Upper lobe of right lung (tissue), 1 donor: ENCODE measurements around the gene INTS11. TPM values are rescaled to one million over a fixed set of nuclear protein-coding genes. Genes with fewer than 3 reads are reported as not detected.

Experiments
- ATAC-seq: fragments of 200-7000 bp; cut with Tn5 transposase; one replicate; pipeline ENCODE4 v1.9.1; 2020; ENCODE audit warnings: mild to moderate bottlenecking, moderate library complexity
- DNase-seq: peaks from one replicate; pipeline ENCODE4 v3.0.0-alpha.2; 2020
- H3K27ac ChIP-seq: fragments of 200-600 bp; one replicate; pipeline ENCODE4 v1.8.0; 2022
- H3K27me3 ChIP-seq: fragments of 200-600 bp; one replicate; pipeline ENCODE4 v1.8.0; 2022; ENCODE audit warnings: mild to moderate bottlenecking
- H3K36me3 ChIP-seq: fragments of 200-600 bp; one replicate; pipeline ENCODE4 v1.8.0; 2022
- H3K4me1 ChIP-seq: fragments of 200-600 bp; one replicate; pipeline ENCODE4 v1.8.0; 2022
- H3K4me3 ChIP-seq: fragments of 200-600 bp; one replicate; pipeline ENCODE4 v1.8.0; 2022; ENCODE audit warnings: mild to moderate bottlenecking
- H3K9me3 ChIP-seq: fragments of 200-600 bp; one replicate; pipeline ENCODE4 v1.8.0; 2022
- intact Hi-C: fragments of 100-400 bp; cut with DNase I; formaldehyde crosslinking; loops from one replicate; pipeline ENCODE4 v1.11.0; 2022
- total RNA-seq: library from RNA; stranded (reverse); fragmentation: NEBNext Ultra II Directional; extraction: Animal tissue kit (Norgen Biotek cat#: 25700); gene quantifications from one replicate; pipeline ENCODE4 v1.2.1, GENCODE V29; 2021
- TF ChIP-seq, protein P1 (sequence below): fragments of 200-600 bp; IDR thresholded peaks from one replicate; pipeline ENCODE4 v1.8.0; 2022; ENCODE audit warnings: antibody characterized with exemption
- donor health status: DM: no; HTN: yes; CAD: no; lungs with severe emphysema.

Gene INTS11
- total RNA-seq, 1 donor from 2014 or later, result 81.9 TPM

- H3K4me3 ChIP-seq, result no peak overlapping the region
- H3K9me3 ChIP-seq, result no peaks in the 10 kb centered on the region
- ATAC-seq (no peak), DNase-seq (no peak)
- H3K27me3 ChIP-seq, result no peaks in the 10 kb centered on the region
- H3K27ac ChIP-seq, result no peak overlapping the region
- H3K36me3 ChIP-seq, result peaks cover 13% of the 10 kb centered on the region
- TF ChIP-seq, protein P1, sequence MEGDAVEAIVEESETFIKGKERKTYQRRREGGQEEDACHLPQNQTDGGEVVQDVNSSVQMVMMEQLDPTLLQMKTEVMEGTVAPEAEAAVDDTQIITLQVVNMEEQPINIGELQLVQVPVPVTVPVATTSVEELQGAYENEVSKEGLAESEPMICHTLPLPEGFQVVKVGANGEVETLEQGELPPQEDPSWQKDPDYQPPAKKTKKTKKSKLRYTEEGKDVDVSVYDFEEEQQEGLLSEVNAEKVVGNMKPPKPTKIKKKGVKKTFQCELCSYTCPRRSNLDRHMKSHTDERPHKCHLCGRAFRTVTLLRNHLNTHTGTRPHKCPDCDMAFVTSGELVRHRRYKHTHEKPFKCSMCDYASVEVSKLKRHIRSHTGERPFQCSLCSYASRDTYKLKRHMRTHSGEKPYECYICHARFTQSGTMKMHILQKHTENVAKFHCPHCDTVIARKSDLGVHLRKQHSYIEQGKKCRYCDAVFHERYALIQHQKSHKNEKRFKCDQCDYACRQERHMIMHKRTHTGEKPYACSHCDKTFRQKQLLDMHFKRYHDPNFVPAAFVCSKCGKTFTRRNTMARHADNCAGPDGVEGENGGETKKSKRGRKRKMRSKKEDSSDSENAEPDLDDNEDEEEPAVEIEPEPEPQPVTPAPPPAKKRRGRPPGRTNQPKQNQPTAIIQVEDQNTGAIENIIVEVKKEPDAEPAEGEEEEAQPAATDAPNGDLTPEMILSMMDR, result no peak
- peaks cover 15% of the 10 kb centered on the region for H3K4me1 ChIP-seq
- intact Hi-C loops, result no loop called here
Measured at GRCh38 chr1:1342061-1342562, 17.7 kb upstream of the INTS11 start.

DNA sequence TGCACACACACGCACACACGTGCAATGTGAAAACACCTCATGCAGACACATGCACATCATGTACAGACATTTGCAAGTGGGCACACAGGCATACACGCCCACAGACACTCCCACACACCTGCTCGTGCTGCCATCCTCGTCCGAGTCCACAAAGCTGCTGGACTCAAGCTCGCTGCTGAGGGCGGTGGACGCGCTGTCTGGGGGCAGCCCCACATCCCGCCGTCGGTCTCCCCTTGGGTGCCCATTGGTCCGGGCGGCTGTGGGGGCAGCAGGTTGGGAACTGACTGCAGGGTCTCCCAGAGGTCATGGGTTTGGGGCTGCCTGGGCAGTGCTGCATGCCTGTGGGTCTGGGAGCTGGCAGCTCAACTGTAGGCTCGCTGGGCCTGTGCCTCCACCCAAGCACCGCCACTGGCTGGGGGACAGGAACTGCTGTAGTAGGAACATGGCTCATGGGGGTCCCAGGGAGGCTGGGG lies 17.1 kb upstream of the INTS11 start:
- H3K27me3 ChIP-seq, result no peaks in the 10 kb centered on the region
- no peak overlapping the region for H3K4me3 ChIP-seq
- DNase-seq (no peak), ATAC-seq (no peak)
- peaks cover 12% of the 10 kb centered on the region for H3K4me1 ChIP-seq
- intact Hi-C loops, result no loop called here
- peaks cover 13% of the 10 kb centered on the region for H3K36me3 ChIP-seq
- H3K27ac ChIP-seq, result no peak overlapping the region
- H3K9me3 ChIP-seq, result no peaks in the 10 kb centered on the region
- TF ChIP-seq, protein P1, result no peak

GRCh38 chr1:1340791-1341548 lies 16.5 kb upstream of the INTS11 start:
- Histone ChIP-seq H3K27ac (no peak overlapping the region), H3K4me1 (peaks cover 6% of the 10 kb centered on the region), H3K36me3 (peaks cover 13% of the 10 kb centered on the region), H3K27me3 (no peaks in the 10 kb centered on the region), H3K4me3 (no peak overlapping the region), H3K9me3 (no peaks in the 10 kb centered on the region)
- intact Hi-C loops, result no loop called here
- ATAC-seq (no peak), DNase-seq (no peak)
- TF ChIP-seq, protein P1, result no peak

- DNase-seq, result no peak
- no peaks in the 10 kb centered on the region for H3K27me3 ChIP-seq
- peaks cover 13% of the 10 kb centered on the region for H3K36me3 ChIP-seq
- H3K9me3 ChIP-seq, result no peaks in the 10 kb centered on the region
- no peak overlapping the region for H3K27ac ChIP-seq
- H3K4me1 ChIP-seq, result no peaks in the 10 kb centered on the region
- intact Hi-C loops, result no loop called here
- no peak overlapping the region for H3K4me3 ChIP-seq
- TF ChIP-seq, protein P1, result no peak
- no peak for ATAC-seq
Measured at GRCh38 chr1:1340185-1340584, 15.7 kb upstream of the INTS11 start.

GRCh38 chr1:1338278-1338677 lies 13.8 kb upstream of the INTS11 start:
- TF ChIP-seq, protein P1, result no peak
- DNase-seq (no peak), ATAC-seq (no peak)
- intact Hi-C loops, result no loop called here
- H3K27me3 ChIP-seq, result no peaks in the 10 kb centered on the region
- peaks cover 13% of the 10 kb centered on the region for H3K36me3 ChIP-seq
- H3K9me3 ChIP-seq, result no peaks in the 10 kb centered on the region
- H3K4me1 ChIP-seq, result no peaks in the 10 kb centered on the region
- no peak overlapping the region for H3K4me3 ChIP-seq
- no peak overlapping the region for H3K27ac ChIP-seq
